Measurements from ENCODE around the gene RAPGEF2.

RAPGEF2 gene

DNA sequence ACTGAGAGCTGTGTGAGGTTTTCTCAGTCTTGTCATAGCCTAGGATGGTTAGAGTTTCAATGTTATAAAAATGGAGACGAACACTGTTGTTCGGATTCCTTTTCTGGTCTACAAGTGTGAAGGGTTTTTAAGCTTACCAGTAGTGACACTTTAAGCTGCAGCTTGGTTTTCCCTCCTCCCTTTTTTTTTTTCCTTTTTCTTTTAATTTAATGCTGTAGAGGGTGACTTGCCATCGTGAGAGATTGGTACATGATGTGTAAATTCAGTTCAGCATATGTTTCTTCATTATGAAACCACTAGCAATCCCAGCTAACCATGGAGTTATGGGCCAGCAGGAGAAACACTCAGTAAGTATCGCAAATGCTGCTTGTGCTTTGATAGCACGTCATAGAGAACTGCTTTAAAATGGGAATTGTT lies 165.0 kb downstream of the RAPGEF2 start:
- peak overlapping the region; percentile 46 for H3K4me3 ChIP-seq (ENCODE audit: low read length)
- DNase-seq (ENCODE audit: low read depth), result no peak
- TF ChIP-seq, protein P1, sequence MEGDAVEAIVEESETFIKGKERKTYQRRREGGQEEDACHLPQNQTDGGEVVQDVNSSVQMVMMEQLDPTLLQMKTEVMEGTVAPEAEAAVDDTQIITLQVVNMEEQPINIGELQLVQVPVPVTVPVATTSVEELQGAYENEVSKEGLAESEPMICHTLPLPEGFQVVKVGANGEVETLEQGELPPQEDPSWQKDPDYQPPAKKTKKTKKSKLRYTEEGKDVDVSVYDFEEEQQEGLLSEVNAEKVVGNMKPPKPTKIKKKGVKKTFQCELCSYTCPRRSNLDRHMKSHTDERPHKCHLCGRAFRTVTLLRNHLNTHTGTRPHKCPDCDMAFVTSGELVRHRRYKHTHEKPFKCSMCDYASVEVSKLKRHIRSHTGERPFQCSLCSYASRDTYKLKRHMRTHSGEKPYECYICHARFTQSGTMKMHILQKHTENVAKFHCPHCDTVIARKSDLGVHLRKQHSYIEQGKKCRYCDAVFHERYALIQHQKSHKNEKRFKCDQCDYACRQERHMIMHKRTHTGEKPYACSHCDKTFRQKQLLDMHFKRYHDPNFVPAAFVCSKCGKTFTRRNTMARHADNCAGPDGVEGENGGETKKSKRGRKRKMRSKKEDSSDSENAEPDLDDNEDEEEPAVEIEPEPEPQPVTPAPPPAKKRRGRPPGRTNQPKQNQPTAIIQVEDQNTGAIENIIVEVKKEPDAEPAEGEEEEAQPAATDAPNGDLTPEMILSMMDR (conservative IDR thresholded peaks at IDR 0.05; ENCODE audit: low read depth, low read length), result no peak

DNA sequence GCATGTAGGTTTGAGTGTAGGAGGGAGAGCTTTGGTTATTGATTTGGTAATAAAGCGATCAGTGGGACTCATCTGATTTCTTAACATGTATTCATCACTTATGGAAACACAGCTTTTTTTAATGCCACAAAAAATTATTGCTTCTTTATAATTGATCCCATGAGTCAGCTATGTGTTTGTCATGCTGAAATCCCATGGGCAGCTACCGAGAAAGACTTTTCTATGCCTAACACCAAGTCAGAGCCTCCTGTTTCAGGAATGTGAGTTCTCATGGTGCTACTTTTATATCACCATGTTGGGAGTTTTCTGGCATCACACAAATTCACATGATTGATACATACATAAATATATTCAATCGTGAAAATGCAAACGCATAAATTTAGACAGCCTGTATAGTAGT lies 165.7 kb downstream of the RAPGEF2 start:
- TF ChIP-seq, protein P1 (conservative IDR thresholded peaks at IDR 0.05; ENCODE audit: low read depth, low read length), result no peak
- peak overlapping the region; percentile 46 for H3K4me3 ChIP-seq (ENCODE audit: low read length)
- DNase-seq (ENCODE audit: low read depth), result peak; percentile 62

DNA sequence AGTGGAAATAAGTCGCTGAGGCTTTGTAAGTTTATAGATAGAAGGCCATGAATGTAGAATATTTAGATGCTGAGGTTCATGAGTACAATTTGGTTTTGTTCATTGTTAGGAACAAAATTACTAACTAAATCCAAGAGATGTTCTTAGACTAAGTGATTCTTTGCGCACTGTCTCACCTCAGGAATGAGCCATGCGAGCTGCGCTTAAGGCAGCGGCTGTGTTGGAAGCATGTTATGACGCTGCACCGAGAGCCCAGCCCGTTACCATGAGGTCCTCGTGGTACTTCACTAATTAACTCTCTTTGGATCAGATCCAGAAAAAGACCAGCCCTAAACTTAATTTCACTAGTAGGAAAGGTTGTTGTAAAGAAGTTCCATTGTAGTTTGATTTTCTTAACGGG lies 166.2 kb downstream of the RAPGEF2 start:
- peak; percentile 72 for DNase-seq (ENCODE audit: low read depth)

DNA sequence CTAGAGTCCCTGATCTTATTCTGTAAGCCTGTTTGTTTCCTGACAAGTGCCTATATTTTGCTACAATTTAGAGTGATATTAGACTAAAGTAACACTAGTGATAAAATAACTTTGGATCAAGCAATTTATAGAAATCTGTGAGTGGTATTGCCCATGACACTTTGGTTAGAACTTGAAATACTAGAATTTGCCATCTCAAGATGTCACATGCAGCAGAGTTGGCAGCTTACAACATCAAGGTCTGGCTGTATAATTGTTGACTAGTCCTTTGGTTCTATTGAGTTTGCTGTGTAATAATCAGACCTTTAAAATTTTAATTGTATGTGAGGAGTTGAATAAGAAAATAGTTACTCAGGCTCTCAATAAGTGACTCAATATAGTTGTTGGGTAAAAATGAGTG lies 167.1 kb downstream of the RAPGEF2 start:
- no peak for DNase-seq (ENCODE audit: low read depth)
- no peak overlapping the region for H3K4me3 ChIP-seq (ENCODE audit: low read length)
- TF ChIP-seq, protein P1 (conservative IDR thresholded peaks at IDR 0.05; ENCODE audit: low read depth, low read length), result no peak

More for the DNA sequence above, 166.2 kb downstream of the RAPGEF2 start:
- peak overlapping the region; percentile 46 for H3K4me3 ChIP-seq (ENCODE audit: low read length)
- TF ChIP-seq, protein P1 (conservative IDR thresholded peaks at IDR 0.05; ENCODE audit: low read depth, low read length), result no peak

DNA sequence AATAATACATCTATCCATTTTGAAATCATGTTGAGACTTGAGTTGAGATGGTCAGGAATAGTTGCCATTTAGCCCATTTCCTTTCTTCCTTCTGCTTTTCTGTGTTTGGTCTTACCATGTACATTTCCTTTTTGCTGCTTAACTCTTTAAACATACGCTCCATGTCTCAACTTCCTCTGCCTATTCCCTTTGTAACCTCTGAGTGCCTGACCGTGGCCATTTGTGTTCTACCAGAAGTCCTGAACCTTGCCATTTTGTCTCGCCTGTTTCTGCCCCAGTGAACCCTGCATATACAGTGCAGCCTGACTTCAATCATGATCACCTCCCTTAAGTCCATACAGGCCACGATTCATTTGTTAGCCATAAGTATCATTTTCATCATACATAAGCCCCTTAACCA lies 169.0 kb downstream of the RAPGEF2 start:
- no peak overlapping the region for H3K4me3 ChIP-seq (ENCODE audit: low read length)
- TF ChIP-seq, protein P1 (conservative IDR thresholded peaks at IDR 0.05; ENCODE audit: low read depth, low read length), result no peak
- no peak for DNase-seq (ENCODE audit: low read depth)

DNA sequence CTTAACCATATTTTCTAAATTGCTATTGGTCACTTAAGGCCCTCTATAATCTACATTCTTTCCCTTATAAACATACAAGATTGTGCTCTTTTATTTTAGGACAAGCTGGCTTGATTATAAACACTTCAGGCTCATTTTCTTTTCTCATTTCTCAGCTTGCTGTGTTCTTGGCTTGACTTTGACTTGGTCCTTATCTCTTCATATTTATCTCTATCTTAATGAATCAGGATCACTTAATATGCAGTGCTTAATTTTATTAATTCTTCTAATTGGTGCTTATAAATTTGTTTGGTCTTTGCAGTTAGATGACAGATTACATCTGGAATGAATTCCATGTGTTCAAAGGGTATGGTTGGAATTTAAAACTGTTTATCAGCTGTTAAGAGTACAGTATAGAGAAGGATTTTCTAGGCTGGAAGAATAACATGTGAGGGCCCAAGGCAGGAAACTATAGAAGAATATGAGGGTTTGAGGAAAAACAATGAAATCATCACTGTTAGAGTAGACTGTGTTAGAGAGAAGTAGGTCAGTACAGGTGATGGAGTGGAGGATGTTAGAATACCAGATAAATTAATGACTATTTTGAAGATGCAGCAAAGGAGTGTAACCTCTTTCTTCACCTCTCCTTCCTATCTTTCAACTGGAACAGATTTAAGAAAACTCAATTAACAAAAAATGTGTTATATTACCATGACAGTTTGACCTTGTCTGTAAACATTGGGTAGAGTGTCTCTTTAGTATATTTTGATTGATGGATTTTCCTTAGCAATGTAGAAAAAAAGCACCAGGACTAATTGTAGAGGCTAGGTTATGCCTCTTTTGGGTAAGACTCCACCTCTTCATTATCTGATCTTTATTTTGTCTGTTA lies 169.6 kb downstream of the RAPGEF2 start:
- H3K4me3 ChIP-seq (ENCODE audit: low read length), result no peak overlapping the region
- no peak for DNase-seq (ENCODE audit: low read depth)
- TF ChIP-seq, protein P1 (conservative IDR thresholded peaks at IDR 0.05; ENCODE audit: low read depth, low read length), result no peak

DNA sequence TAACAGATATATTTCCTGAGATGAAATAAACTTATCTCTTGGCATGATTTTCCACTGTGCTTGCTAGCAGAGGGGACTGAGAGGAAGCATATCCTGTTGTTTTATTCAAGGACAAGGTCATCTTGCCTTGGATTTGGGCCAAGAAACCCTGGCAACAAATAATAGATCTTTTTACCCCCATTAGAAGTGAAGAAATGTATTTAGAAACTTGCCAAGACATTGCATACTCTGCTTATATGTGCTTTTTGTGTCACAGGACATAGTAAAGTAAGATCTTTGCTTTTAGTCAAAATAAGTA lies 170.2 kb downstream of the RAPGEF2 start:
- DNase-seq (ENCODE audit: low read depth), result no peak

More for the DNA sequence above, 170.2 kb downstream of the RAPGEF2 start:
- TF ChIP-seq, protein P1 (conservative IDR thresholded peaks at IDR 0.05; ENCODE audit: low read depth, low read length), result no peak
- no peak overlapping the region for H3K4me3 ChIP-seq (ENCODE audit: low read length)

All from retinal pigment epithelial cell (primary cell).